ENCODE measurements around the gene FYCO1.

FYCO1 gene

GRCh38 chr3:45885979-45886705 is 109.5 kb downstream of the FYCO1 start, which contains the start of gene CCR9:
Gene CCR9 (plus strand): TSS chr3:45886543. CDS start chr3:45894934, 8,391 bp downstream.
- DNase-seq (ENCODE audit: low read depth) = no peak

DNA sequence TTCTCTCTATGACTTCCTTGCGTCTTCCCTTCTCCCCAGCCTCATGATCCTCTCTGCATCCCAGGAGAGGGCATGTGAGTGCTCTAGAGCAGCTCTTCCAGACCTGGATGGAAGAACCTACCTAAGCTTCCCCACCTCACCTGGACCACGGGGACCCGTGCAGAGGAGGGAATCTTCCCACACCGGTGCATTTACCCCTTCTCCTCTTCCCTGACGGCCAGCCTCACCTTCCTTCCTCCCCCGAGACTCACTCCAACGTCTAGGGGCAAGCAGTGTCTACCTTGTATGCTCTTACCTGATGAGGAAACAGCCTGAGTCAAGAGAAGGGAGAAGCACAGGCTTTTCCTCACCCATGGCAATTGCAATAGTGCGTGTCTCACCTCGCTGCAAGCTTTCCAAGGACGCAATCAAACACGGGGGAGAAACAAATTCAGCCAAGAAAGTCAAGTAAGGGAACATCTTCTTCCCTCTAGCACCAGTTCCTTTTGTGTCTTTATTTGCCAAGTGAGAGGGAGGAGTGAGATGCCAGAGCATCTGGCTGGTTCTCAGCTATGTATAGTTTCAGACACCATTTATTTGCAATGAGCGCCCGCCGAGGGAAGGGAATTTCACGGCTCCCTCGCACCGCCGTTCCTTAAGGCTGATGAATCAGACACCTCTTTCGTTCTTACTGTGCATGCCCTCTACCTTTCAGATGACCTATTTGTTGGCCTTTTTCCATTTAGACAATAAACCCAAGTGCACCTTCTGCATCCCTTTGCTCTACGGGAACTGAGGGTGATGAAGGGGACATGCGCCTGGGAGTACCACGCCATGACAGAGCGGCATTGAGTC is 111.0 kb downstream of the FYCO1 start:
- DNase-seq (ENCODE audit: low read depth) = no peak

GRCh38 chr3:45881078-45882022 is 114.3 kb downstream of the FYCO1 start:
- DNase-seq (ENCODE audit: low read depth) = peak; percentile 35

GRCh38 chr3:45880725-45881077 is 114.9 kb downstream of the FYCO1 start:
- DNase-seq (ENCODE audit: low read depth) = no peak

DNA sequence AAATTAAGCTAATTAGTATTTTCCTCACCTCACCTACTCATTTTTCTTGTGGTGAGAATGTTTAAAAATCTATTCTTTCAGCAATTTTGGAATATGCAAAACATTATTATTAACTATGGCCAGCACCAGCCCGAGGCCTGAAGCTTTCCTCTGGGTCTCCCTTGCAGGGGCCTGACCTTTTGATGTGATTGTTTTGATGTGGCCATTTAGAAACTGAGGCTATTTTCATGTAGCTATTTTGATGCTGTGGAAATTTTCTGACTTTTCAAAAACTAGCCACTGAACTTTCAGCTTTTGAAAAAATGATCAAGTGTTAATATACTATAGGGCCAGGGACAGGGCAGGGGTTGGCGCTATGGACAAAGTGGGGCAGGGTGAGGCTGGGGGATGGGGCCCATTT is 117.5 kb downstream of the FYCO1 start:
- DNase-seq (ENCODE audit: low read depth) = no peak

DNA sequence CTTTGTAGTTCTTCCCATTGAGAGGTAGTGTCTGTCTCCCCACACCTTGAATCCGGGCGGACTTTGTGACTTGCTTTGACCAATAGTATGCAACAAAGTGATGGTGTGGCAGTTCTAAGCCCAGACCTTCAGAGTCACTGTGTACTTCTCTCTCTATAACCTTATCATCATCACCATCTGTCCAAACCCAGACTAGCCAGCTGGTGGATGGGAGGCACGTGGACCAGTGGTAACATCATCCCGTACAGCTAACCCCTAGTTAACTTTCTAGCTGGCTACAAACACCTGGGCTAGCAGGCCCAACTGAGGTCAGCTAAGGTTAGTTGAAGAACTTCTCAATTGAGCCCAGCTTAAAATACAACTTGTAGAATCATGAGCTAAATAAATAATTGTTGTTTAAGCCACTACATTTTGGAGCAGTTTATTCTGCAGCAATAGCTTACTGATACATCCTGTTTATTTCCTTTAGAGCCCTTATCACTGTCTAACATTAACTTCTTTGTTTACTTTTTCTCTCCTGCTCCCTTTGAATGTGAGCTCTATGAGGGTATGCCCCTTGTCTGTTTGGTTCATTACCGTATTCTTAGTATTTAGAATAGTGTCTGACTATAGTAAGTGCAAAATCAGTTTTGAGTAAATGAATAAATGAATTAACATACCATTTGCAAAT is 120.8 kb downstream of the FYCO1 start:
- DNase-seq (ENCODE audit: low read depth) = no peak

DNA sequence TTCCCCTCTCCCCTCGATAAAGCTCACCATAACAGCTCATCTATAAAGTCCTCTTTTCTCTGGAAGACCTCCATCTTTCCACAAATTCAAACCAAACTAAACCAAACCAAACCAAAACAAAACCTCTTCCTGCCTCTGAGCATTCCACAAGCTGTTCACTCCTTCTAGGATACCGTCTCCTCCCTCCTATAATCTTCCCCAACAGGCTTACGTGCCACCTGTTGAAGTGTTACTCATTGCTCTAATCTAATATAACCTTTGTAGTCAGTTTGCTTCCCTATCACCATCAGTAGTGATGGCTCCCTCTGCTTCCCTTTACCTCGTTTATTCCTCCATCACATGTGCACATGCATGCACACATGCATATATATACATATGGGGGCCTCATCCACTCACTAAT is 122.0 kb downstream of the FYCO1 start:
- DNase-seq (ENCODE audit: low read depth) = no peak

DNA sequence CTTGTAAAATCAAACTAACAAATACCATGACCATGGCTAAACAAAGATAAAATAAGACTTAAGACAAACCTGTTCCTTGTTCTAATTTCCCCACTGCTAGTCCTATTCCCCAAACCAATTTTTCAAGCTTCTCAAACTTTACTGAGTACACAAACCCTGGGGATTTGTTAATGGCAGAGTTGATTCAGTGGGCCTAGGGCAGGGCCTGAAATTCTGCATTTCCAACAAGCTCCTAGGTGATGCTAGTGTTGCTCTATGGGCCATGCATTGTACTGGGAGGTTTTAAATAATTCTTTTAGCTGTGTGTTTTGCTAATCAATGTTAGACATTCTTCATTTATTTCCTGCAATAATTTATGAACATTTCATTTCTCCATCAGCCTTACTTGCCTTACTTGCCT is 122.6 kb downstream of the FYCO1 start:
- DNase-seq (ENCODE audit: low read depth) = no peak

DNA sequence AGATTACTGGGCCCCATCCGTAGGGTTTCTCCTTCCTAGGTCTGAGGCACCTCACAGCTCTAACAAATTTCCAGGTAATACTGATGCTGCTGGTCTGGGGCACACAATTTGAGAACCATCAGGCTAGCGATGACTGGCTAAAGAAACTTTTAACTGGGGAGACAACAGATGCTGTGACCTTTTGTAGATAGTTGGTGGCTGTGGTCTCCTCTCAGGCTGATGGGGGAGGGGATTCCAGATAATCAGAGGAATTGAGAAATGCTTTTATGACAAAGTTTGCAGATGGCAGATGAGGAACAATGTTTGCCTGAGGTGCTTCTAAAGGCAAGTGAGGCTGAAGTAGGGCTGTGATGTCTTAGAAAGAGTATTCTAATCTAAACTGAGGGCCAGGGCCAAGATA is 123.1 kb downstream of the FYCO1 start:
- DNase-seq (ENCODE audit: low read depth) = no peak

- DNase-seq (ENCODE audit: low read depth) = no peak
Measured at GRCh38 chr3:45871780-45872179, 123.8 kb downstream of the FYCO1 start.

DNA sequence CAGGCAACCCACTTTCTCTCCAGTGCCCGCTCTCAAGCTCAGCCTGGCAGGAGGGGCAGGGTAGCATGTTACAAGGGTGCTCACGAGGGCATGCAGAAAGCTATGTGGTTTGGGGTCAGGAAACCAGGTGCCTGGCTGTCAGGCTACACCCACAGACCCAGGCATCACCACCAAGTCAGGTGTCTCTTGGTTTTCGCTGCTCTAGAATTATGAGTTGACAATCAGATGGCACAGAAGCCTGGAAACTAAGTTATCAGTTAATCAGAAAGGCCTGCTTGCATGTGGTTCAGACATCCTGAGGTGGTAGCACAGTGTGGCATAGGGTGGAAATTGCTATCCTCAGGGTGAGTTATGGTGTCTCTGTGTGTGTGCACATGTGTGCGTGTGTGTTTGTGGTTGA is 125.5 kb downstream of the FYCO1 start:
- peak; percentile 23 for DNase-seq (ENCODE audit: low read depth)

DNA sequence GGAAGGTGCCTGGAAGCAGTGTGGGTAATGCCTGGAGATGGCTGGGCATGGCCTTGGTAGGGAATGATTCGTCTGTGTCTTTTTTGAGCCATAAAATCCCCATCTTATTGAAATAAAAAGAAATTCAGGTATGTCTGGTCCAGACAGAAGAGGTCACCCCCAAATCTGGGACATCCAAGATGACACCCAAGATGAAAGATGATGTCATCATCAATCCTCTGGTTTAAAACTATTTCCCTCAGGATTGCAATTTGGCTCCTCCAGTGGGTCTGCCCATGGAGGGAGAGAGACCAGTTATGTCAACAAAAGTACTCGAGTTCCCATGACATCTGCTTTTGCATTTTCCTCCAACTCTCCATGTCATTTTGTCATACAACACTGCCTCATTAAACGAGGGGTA is 126.0 kb downstream of the FYCO1 start:
- no peak for DNase-seq (ENCODE audit: low read depth)

GRCh38 chr3:45868650-45869049 is 127.0 kb downstream of the FYCO1 start:
- DNase-seq (ENCODE audit: low read depth) = no peak

GRCh38 chr3:45868213-45868612 is 127.4 kb downstream of the FYCO1 start:
- DNase-seq (ENCODE audit: low read depth) = no peak
